GM10248 (cell line): ENCODE results near the gene CD69.

Experiments used
- CTCF ChIA-PET: fragments of 300-600 bp; sonication (Branson Sonifier 250); formaldehyde crosslinking; extraction: SDS; loops from one replicate; lab custom pipeline; 2021; ENCODE audit warnings: antibody characterized with exemption; lab: Yijun Ruan, JAX
- POLR2A ChIA-PET: fragments of 350-650 bp; sonication (Branson Sonifier 250); formaldehyde crosslinking; extraction: SDS; loops from one replicate; lab custom pipeline; 2020; ENCODE audit warnings: antibody characterized with exemption; lab: Yijun Ruan, JAX
- DNase-seq: peaks from one replicate; pipeline ENCODE4 v3.0.0; 2012; ENCODE audit errors: extremely low spot score
- TF ChIP-seq, protein P1 (sequence below): IDR thresholded peaks from 2 replicates; pipeline ENCODE4 v1.5.1; 2012; ENCODE audit warnings: mild to moderate bottlenecking, low read depth; ENCODE audit errors: extremely low read depth, missing control alignments, control extremely low read depth

CD69 gene

GRCh38 chr12:9730011-9730410 is 30.7 kb downstream of the CD69 start:
- CTCF ChIA-PET = interaction anchor here (1.0 to 2.3 kb wide), 13 partner anchors 8 to 82 kb away, joined by 3 to 12 read pairs (median 4); no protein-coding TSS in a partner anchor
- POLR2A ChIA-PET = interaction anchor here (0.8 to 2.0 kb wide), 4 partner anchors 12 to 82 kb away, joined by 4 to 5 read pairs (median 4); partner anchors contain the start of gene CD69
- no peak for DNase-seq

DNA sequence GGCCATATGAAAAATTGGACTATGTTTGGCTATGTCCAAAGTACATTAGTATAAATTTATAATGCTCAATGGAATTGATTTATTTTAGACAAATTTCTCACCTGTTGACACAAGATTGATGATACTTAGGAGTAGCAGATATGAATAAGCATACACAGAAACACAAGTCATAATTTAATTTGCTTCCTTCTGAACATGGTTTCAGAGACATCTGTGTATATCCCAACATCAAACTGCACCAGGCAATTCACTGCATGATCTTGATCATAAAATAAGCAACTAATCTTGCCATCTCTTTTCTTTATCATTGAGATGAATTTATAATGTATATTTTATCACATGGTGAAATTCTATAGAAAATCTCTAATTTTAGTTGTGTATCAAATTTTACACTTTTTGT is 31.6 kb downstream of the CD69 start:
- no peak for DNase-seq
- ChIA-PET CTCF (interaction anchor here (1.0 to 2.3 kb wide), 5 partner anchors 14 to 24 kb away, joined by 4 to 12 read pairs (median 9); no protein-coding TSS in a partner anchor), POLR2A (interaction anchor here (0.5 to 2.0 kb wide), 5 partner anchors 9 to 81 kb away, joined by 4 to 5 read pairs (median 4); partner anchors contain the start of gene CD69)

More at GRCh38 chr12:9730011-9730410, 30.7 kb downstream of the CD69 start:
- TF ChIP-seq, protein P1, sequence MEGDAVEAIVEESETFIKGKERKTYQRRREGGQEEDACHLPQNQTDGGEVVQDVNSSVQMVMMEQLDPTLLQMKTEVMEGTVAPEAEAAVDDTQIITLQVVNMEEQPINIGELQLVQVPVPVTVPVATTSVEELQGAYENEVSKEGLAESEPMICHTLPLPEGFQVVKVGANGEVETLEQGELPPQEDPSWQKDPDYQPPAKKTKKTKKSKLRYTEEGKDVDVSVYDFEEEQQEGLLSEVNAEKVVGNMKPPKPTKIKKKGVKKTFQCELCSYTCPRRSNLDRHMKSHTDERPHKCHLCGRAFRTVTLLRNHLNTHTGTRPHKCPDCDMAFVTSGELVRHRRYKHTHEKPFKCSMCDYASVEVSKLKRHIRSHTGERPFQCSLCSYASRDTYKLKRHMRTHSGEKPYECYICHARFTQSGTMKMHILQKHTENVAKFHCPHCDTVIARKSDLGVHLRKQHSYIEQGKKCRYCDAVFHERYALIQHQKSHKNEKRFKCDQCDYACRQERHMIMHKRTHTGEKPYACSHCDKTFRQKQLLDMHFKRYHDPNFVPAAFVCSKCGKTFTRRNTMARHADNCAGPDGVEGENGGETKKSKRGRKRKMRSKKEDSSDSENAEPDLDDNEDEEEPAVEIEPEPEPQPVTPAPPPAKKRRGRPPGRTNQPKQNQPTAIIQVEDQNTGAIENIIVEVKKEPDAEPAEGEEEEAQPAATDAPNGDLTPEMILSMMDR = no peak

DNA sequence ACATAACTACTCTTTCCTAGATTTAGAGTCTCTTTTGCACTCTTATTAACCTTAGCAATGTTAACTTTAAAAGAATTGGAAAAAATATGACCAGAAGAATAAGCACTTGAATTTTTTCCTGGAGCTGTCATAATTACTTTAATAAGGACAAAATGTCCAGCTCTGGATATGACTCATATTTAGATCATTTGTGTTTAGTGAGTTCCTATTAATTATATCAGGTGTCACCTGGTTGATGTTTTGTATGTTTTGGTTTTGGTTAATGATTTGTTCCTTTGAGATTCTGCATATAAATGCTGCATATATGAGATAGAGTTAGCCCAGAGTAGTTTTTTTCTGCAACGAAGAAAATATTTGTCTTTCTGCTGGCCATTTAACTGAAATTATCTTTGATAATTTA is 32.9 kb downstream of the CD69 start:
- ChIA-PET CTCF (interaction anchor here (1.2 to 1.3 kb wide), 2 partner anchors 10 to 20 kb away, joined by 3 to 5 read pairs; no protein-coding TSS in a partner anchor), POLR2A (no interaction called here)
- DNase-seq = no peak
- TF ChIP-seq, protein P1 = no peak

More for the DNA sequence above, 31.6 kb downstream of the CD69 start:
- TF ChIP-seq, protein P1 = no peak

DNA sequence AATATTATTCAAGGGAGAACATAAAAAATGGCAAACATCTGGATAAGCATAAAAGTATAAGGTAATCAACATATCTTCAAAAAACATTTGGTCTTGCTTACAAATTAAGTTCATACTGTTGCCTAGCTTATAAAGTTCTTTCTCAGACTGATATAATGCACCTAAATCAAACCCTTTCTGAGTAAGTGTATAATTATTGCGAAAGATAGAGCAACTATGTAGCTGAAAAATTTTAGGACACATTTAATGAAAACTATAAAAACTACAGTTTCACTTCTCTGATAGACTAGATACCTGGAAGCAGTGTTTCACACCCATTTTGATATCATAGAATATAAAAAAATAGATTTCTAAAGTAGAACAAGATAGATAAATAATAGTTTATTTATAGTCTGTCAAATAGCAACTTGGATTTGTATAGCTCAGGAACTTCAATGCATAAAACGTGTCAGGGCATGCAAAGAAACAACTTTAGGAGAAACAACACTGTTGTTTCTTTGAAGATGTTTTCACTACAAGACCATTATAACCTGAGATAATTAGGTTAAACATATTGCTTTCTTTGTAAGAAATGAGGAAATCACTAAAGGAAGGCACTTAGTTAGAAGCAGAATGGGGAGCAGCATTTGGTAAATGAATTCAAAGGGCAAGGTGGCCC is 35.4 kb downstream of the CD69 start:
- POLR2A ChIA-PET = no interaction called here
- CTCF ChIA-PET = interaction anchor here (1.0 to 2.6 kb wide), 7 partner anchors 10 to 394 kb away, joined by 3 to 14 read pairs (median 3); no protein-coding TSS in a partner anchor
- DNase-seq = no peak
- TF ChIP-seq, protein P1 = no peak

DNA sequence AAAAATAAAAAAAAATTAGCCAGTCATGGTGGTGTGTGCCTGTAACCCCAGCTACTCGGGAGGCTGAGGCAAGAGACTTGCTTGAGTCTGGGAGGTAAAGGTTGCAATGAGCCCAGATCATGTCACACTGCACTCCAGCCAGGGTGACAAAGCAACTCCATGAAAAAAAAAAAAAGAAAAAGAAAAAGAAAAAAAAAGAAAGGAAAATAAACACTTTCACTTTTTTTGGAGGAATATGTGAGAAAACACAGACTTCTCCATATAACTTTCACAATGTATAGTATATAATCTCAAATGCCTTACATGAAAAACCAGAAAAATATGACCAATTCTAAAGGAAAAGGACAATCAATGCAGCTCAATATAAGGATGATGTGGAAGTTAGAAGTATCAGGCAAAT is 36.7 kb downstream of the CD69 start:
- ChIA-PET CTCF (interaction anchor here (0.6 to 3.3 kb wide), 3 partner anchors 17 to 19 kb away, joined by 3 to 10 read pairs (median 4); no protein-coding TSS in a partner anchor), POLR2A (no interaction called here)
- no peak for DNase-seq
- TF ChIP-seq, protein P1 = no peak

DNA sequence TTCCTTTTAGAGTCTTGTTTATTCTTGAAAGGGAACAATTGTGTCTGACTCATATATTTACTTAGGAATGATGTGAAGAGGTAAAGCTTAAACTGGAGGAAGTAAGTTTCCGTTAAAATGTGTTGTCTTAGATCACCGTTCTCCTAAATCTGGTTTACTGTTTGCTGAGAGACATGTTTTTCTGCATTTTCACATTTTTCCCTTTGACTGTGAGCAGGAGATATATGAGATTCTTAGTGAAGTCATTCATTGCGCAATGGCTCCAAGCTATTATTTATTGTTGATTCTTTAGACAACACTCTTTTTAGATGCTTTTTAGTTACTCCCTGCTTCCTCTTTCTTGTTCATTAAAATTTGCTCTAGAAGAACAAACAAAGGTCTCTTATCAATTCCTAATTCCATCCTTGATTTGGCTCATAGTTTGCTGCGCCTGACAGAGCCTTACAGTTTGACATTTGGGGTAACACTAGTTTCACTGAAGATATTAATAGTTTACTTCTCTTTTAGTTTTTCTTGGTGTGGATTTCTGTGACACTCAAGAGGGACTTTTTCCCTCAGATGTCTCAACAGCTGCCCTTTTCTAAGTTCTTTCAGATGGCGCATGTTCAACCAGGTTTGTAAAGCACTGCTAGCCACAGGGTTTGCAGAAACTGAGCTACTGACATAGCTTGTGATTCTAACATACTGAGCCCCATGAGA is 39.2 kb downstream of the CD69 start:
- DNase-seq = peak; percentile 47
- ChIA-PET CTCF (interaction anchor here (1.2 to 3.3 kb wide), 7 partner anchors 9 to 29 kb away, joined by 3 to 11 read pairs (median 7); no protein-coding TSS in a partner anchor), POLR2A (interaction anchor here (1.0 to 1.1 kb wide), 2 partner anchors 39 to 73 kb away, joined by 3 to 5 read pairs; partner anchors contain the start of gene CD69)
- TF ChIP-seq, protein P1 = no peak
